ENCODE measurements around the gene TNFRSF21.

The TNFRSF21 gene

DNA sequence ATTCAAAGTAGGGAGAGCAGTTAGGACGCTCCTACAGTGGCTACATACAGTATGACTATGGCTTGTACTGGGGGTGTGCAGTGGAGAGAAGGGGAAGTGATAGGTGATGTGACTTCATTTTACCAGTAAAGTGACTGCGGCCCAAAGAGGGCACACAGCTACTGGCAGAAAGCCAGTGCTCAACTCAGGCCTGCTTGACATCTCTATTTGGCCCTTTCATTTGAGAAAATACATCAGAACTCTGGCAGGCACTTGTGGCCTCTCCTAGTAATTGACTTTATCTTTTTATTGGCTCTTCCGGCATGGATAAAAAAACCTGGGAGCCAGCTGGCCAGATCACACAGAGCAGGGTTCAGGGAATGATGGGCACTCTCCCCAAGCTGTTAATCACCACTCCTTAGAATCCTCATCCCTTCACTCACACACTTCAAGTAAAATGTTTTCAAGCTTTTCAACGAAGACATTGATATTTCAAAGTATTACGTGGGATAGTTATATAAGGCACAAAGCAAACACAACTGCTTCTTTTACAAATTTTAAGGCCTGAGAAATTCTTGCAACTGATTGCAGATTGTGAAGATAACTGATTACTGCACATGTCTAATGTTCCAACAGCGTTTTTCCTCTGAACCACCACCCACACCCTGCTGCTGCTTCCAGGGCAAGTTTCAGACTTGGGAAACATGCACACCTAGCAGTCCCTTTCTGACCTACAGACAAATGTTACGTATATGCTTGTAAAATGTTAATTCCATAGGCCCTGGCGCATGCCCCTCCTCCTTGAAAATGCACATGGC lies 73.5 kb downstream of the TNFRSF21 start:
- Histone ChIP-seq H3K27me3 (no peaks in the 10 kb centered on the region), H3K9me3 (no peaks in the 10 kb centered on the region), H3K36me3 (peaks cover 0 to 3% (median 0%) of the 10 kb centered on the region in 3 donors), H3K27ac (no peak overlapping the region), H3K4me1 (no peaks in the 10 kb centered on the region), H3K4me3 (no peak overlapping the region)
- intact Hi-C loops (cut with DNase I; ENCODE audit: low total_unique reads) = no loop called here
- TF ChIP-seq, protein P1, sequence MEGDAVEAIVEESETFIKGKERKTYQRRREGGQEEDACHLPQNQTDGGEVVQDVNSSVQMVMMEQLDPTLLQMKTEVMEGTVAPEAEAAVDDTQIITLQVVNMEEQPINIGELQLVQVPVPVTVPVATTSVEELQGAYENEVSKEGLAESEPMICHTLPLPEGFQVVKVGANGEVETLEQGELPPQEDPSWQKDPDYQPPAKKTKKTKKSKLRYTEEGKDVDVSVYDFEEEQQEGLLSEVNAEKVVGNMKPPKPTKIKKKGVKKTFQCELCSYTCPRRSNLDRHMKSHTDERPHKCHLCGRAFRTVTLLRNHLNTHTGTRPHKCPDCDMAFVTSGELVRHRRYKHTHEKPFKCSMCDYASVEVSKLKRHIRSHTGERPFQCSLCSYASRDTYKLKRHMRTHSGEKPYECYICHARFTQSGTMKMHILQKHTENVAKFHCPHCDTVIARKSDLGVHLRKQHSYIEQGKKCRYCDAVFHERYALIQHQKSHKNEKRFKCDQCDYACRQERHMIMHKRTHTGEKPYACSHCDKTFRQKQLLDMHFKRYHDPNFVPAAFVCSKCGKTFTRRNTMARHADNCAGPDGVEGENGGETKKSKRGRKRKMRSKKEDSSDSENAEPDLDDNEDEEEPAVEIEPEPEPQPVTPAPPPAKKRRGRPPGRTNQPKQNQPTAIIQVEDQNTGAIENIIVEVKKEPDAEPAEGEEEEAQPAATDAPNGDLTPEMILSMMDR (IDR thresholded peaks at IDR 0.05) = no peak
- no peak for DNase-seq

- TF ChIP-seq, protein P1 (IDR thresholded peaks at IDR 0.05) = no peak
- Histone ChIP-seq H3K4me1 (no peaks in the 10 kb centered on the region), H3K27me3 (no peaks in the 10 kb centered on the region), H3K27ac (no peak overlapping the region), H3K9me3 (no peaks in the 10 kb centered on the region), H3K4me3 (no peak overlapping the region), H3K36me3 (peaks cover 0 to 3% (median 0%) of the 10 kb centered on the region in 3 donors)
- intact Hi-C loops (cut with DNase I; ENCODE audit: low total_unique reads) = no loop called here
- no peak for DNase-seq
These were observed 74.3 kb downstream of the TNFRSF21 start for GRCh38 chr6:47235421-47235820.

GRCh38 chr6:47234266-47234933 lies 75.3 kb downstream of the TNFRSF21 start:
- Histone ChIP-seq H3K36me3 (peaks cover 0 to 3% (median 0%) of the 10 kb centered on the region in 3 donors), H3K4me3 (no peak overlapping the region), H3K9me3 (no peaks in the 10 kb centered on the region), H3K4me1 (no peaks in the 10 kb centered on the region), H3K27me3 (no peaks in the 10 kb centered on the region), H3K27ac (no peak overlapping the region)
- intact Hi-C loops (cut with DNase I; ENCODE audit: low total_unique reads) = no loop called here
- TF ChIP-seq, protein P1 (IDR thresholded peaks at IDR 0.05) = no peak
- DNase-seq = no peak

DNA sequence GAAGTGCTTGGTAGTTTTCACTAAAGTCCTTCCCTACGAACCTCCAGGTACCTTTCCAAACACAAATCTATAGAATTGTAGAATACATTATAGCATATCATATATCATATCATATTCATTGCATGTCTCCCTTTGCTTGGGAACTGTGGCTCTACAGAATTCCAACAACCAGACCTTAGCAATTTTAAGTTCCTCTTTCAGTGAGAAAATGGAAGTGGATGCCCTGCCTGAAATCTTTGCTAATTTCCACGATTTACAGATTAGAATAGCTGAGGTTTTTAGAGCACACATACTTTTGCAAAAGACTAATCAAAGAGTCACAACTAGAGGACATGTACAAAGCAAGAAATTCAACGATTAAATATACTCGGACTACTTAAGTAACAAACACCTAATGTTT lies 78.6 kb downstream of the TNFRSF21 start:
- intact Hi-C loops (cut with DNase I; ENCODE audit: low total_unique reads) = no loop called here

GRCh38 chr6:47230579-47230978 lies 79.1 kb downstream of the TNFRSF21 start:
- H3K27ac ChIP-seq = no peak overlapping the region
- H3K27me3 ChIP-seq = no peaks in the 10 kb centered on the region
- intact Hi-C loops (cut with DNase I; ENCODE audit: low total_unique reads) = no loop called here
- peaks cover 0 to 3% (median 0%) of the 10 kb centered on the region in 3 donors for H3K36me3 ChIP-seq
- TF ChIP-seq, protein P1 (IDR thresholded peaks at IDR 0.05) = no peak
- DNase-seq = no peak
- H3K9me3 ChIP-seq = no peaks in the 10 kb centered on the region
- H3K4me1 ChIP-seq = no peaks in the 10 kb centered on the region
- no peak overlapping the region for H3K4me3 ChIP-seq

More for the DNA sequence above, 78.6 kb downstream of the TNFRSF21 start:
- no peaks in the 10 kb centered on the region for H3K9me3 ChIP-seq
- H3K27me3 ChIP-seq = no peaks in the 10 kb centered on the region
- no peak overlapping the region for H3K4me3 ChIP-seq
- no peak for DNase-seq
- no peak overlapping the region for H3K27ac ChIP-seq
- TF ChIP-seq, protein P1 (IDR thresholded peaks at IDR 0.05) = no peak
- H3K36me3 ChIP-seq = peaks cover 0 to 3% (median 0%) of the 10 kb centered on the region in 3 donors
- H3K4me1 ChIP-seq = no peaks in the 10 kb centered on the region

All from tibial artery (tissue), 4 donors.